ENCODE results near the gene MAP1A. TPM values are rescaled to one million over a fixed set of nuclear protein-coding genes. Genes with fewer than 3 reads are reported as not detected.

The MAP1A gene
- total RNA-seq, 4 donors from 2014 or later: 2.3 to 6.7 (median 3.8) TPM

DNA sequence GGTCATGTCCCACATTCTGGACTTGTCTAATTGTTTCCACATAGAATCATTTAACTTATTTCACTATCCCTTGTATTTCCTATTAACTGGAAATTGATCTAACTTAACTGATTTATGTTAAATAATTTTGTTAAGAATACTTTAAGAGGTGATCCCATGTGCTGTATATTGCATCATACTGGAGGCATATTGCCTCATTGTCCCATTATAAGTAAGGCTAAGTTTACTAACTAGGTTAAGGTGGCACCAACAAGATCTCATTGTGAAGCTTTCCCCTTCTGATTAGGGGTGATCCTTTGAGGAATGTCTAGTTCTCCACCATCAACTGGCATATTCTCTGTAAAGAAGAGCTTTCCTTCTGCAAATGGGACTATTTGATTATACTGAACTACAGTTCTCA lies 24.4 kb downstream of the MAP1A start:
- intact Hi-C loops (cut with DNase I; ENCODE audit: low total_unique reads): no loop called here
- no peak for DNase-seq (ENCODE audit: low spot score in 2 of 2)

DNA sequence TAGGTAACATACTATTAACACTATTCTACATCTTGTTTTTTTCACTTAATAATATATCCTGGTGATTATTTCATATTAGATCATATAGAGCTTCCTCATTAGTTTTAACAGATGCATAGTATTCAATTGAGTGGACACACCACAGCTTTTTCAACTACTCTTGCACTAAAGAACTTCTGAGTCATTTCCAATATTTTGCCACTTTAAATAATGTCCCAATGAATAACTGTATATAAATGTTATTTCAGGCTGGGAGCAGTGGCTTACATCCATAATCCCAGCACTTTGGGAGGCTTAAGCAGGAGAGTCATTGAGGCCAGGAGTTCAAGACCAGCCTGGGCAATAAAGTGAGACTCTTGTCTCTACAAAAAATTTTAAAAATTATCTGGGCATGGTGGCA lies 26.9 kb downstream of the MAP1A start:
- no peak for DNase-seq (ENCODE audit: low spot score in 2 of 2)
- no peak overlapping the region for H3K4me3 ChIP-seq (ENCODE audit: low read depth, poor library complexity, severe bottlenecking)
- no peak for TF ChIP-seq POLR2A (IDR thresholded peaks at IDR 0.05)
- TF ChIP-seq, protein P1, sequence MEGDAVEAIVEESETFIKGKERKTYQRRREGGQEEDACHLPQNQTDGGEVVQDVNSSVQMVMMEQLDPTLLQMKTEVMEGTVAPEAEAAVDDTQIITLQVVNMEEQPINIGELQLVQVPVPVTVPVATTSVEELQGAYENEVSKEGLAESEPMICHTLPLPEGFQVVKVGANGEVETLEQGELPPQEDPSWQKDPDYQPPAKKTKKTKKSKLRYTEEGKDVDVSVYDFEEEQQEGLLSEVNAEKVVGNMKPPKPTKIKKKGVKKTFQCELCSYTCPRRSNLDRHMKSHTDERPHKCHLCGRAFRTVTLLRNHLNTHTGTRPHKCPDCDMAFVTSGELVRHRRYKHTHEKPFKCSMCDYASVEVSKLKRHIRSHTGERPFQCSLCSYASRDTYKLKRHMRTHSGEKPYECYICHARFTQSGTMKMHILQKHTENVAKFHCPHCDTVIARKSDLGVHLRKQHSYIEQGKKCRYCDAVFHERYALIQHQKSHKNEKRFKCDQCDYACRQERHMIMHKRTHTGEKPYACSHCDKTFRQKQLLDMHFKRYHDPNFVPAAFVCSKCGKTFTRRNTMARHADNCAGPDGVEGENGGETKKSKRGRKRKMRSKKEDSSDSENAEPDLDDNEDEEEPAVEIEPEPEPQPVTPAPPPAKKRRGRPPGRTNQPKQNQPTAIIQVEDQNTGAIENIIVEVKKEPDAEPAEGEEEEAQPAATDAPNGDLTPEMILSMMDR (IDR thresholded peaks at IDR 0.05): no peak
- intact Hi-C loops (cut with DNase I; ENCODE audit: low total_unique reads): no loop called here

More for the DNA sequence above, 24.4 kb downstream of the MAP1A start:
- H3K4me3 ChIP-seq (ENCODE audit: low read depth, poor library complexity, severe bottlenecking): no peak overlapping the region
- TF ChIP-seq, protein P1 (IDR thresholded peaks at IDR 0.05): no peak
- TF ChIP-seq POLR2A (IDR thresholded peaks at IDR 0.05): no peak

DNA sequence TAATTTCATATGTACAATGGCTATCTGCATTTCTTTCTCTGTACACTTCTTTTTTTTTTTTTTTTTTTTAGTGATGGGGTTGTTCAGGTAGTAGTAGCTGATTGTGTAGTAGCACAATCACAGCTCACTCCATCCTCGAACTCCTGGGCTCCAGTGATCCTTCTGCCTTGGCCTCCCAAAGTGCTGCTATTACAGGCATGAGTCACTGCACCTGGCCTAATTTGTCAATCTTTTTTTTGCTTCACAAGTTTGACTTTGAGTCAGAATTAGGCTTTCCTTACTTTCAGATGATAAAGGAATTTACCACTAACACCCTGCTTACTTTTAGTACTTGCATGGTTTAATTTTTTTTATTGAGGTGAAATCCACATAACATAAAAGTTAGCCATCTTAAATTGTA lies 28.0 kb downstream of the MAP1A start:
- H3K4me3 ChIP-seq (ENCODE audit: low read depth, poor library complexity, severe bottlenecking): no peak overlapping the region
- WGBS, 2 donors: 87 to 96% methylated on average over 1 of the region's 1 CpG
- TF ChIP-seq POLR2A (IDR thresholded peaks at IDR 0.05): no peak
- TF ChIP-seq, protein P1 (IDR thresholded peaks at IDR 0.05): no peak
- no peak for DNase-seq (ENCODE audit: low spot score in 2 of 2)
- intact Hi-C loops (cut with DNase I; ENCODE audit: low total_unique reads): no loop called here

DNA sequence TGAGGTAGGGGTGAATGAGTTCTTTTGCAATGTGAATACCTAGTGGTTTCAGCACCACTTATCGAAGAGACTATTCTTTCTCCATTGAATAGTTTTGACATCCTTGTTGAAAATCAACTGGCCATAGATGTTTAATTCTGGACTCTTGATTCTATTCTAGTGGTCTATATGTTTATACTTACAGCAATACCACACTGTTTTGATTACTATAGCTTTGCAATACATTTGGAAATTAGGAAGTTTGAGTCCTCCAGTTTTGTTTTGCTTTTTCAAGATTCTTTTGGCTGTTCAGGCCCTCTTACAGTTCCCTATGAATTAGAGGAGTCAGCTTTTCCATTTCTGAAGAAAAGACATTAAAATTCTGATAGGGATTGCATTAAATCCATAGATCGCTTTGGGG lies 30.1 kb downstream of the MAP1A start:
- no peak overlapping the region for H3K4me3 ChIP-seq (ENCODE audit: low read depth, poor library complexity, severe bottlenecking)
- WGBS, 2 donors: 96 to 97% methylated on average over 2 of the region's 2 CpGs
- no peak for TF ChIP-seq POLR2A (IDR thresholded peaks at IDR 0.05)
- TF ChIP-seq, protein P1 (IDR thresholded peaks at IDR 0.05): no peak
- intact Hi-C loops (cut with DNase I; ENCODE audit: low total_unique reads): no loop called here
- DNase-seq (ENCODE audit: low spot score in 2 of 2): no peak

DNA sequence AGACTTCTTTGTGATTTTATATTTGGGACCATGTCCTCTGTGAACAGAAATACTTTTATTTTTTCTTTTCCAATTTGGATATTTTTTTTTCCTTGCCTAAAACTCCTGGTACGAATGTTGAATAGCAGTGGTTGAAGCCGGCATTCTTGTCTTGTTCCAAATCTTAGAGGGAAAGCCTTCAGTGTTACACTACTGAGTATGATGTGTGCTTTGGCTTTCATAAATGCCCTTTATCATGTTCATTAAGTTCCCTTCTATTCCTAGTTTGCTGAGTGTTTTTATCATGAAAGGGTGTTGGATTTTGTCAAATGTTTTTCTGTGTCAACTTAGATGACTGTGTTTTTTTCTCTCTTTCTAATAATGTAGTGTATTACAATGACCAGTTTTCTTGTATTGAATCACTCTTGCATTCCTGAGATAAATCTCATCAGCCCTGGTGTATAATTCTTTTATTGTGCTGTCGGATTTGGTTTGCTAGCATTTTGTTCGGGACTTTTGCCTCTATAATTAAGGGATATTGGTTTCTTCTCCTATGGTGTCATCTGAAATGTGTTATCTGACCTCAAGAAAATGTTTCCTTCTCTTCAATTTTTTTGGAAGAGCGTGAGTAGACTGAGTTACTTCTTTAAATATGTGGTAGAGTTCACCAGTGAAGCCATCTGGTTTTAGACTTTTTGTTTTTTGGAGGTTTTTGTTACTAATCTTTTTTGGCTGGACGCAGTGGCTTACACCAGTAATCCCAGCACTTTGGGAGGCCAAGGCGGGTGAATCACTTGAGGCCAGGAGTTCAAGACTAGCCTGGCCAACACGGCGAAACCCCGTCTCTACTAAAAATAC lies 33.3 kb downstream of the MAP1A start:
- intact Hi-C loops (cut with DNase I; ENCODE audit: low total_unique reads): no loop called here
- TF ChIP-seq, protein P1 (IDR thresholded peaks at IDR 0.05): no peak
- no peak for TF ChIP-seq POLR2A (IDR thresholded peaks at IDR 0.05)
- H3K4me3 ChIP-seq (ENCODE audit: low read depth, poor library complexity, severe bottlenecking): no peak overlapping the region
- DNase-seq (ENCODE audit: low spot score in 2 of 2): no peak
- WGBS, 2 donors: 64 to 66% methylated on average over 10 of the region's 10 CpGs

DNA sequence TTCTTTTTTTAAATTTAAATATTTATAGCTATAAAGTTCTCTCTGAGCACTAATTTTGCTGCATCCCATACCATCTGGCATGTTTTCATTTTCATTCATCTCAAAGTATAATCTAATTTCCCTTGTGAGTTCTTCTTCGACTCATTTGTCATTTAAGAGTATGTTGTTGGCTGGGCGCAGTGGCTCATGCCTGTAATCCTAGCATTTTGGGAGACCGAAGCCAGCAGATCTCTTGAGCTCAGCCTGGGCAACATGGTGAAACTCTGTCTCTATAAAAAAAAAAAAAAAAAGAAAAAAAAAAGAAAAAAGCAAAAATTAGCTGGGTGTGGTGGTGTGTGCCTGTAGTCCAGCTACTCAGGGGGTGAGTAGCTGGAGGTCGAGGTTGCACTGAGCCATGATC lies 34.8 kb downstream of the MAP1A start:
- 70 to 82% methylated on average over 4 of the region's 4 CpGs for WGBS, 2 donors
- TF ChIP-seq, protein P1 (IDR thresholded peaks at IDR 0.05): no peak
- no peak for TF ChIP-seq POLR2A (IDR thresholded peaks at IDR 0.05)

More for the DNA sequence above, 34.8 kb downstream of the MAP1A start:
- H3K4me3 ChIP-seq (ENCODE audit: low read depth, poor library complexity, severe bottlenecking): no peak overlapping the region
- peak in 1 of 2 donors; percentile 57 for DNase-seq (ENCODE audit: low spot score in 2 of 2)
- intact Hi-C loops (cut with DNase I; ENCODE audit: low total_unique reads): no loop called here

Data from lower leg skin (tissue), 4 donors.